Measurements from ENCODE around the gene ANKMY2. TPM values are rescaled to one million over a fixed set of nuclear protein-coding genes. Genes with fewer than 3 reads are reported as not detected.

ANKMY2 gene
- total RNA-seq, 6 experiments from 2014 or later = 21.0 to 26.2 (median 23.4) TPM

DNA sequence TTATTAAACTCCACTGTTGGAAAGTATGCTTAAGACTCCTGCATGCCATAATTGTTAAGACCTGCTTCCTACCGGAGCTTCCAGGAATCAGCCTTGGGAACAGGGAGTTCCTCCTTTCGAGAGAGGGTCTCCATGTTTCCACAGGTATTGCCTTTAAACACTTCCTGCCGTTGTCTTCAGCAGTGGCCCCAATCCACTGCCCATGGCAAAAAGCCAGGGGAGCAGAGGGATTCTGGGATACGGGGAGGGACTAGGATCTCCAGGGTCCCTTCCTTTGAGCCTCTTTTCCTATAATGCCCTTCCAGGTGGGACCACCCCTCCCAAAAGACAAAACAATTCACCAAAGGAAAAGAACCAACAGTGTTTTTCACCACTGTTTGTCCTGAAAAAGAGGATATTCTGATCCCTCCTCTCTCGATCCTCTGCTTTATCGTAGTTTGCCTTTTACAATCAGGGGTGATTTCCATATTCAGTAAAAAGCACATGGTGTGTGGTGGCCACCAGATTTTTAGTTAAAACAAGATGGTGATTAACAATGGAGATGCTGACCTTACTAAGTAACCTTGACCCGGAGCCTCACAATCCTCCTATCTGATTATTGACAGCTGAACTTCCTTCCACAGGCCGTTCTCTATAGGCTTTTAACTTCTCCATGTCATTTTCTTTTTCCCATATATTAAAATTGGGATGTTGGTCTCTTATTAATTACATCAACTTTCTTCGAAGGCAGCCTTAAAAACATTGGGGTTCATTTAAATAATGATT, 82.9 kb downstream of the ANKMY2 start:
- Mint-ChIP-seq H3K4me1 (ENCODE audit: low read depth) (peaks cover 12% of the 10 kb centered on the region; the same call in 1 of the 2 replicates), H3K36me3 (ENCODE audit: low read depth) (no peaks in the 10 kb centered on the region), H3K4me3 (no peak overlapping the region), H3K27ac (no peak overlapping the region), H3K27me3 (ENCODE audit: insufficient read depth) (no peaks in the 10 kb centered on the region), H3K9me3 (no peaks in the 10 kb centered on the region)
- TF ChIP-seq CTCF (IDR thresholded peaks at IDR 0.05) = no peak
- no peak for DNase-seq

DNA sequence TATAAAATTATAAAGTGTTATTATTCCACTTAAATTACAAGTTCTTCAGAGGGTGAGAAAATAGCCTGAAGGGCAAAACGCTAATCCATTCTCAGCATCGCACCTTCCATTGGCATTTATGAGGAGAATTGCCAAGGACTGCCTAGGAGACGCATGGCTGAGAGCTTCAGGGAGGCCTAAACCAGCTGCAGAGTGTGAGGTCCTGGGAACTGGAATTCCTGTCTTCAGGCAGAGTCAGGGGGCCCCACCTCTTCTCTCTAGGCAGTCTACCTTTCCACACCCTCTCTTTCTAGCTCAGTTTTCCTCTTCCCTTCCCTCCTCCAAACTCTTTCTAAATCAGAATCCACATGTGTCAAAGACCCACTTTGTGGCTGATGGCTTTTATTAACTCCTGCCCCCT, 83.6 kb downstream of the ANKMY2 start:
- TF ChIP-seq CTCF (IDR thresholded peaks at IDR 0.05) = no peak
- no peak overlapping the region for H3K27ac Mint-ChIP-seq
- H3K27me3 Mint-ChIP-seq (ENCODE audit: insufficient read depth) = no peaks in the 10 kb centered on the region
- H3K4me3 Mint-ChIP-seq = no peak overlapping the region
- H3K4me1 Mint-ChIP-seq (ENCODE audit: low read depth) = peaks cover 12% of the 10 kb centered on the region; the same call in 1 of the 2 replicates
- H3K9me3 Mint-ChIP-seq = no peaks in the 10 kb centered on the region
- H3K36me3 Mint-ChIP-seq (ENCODE audit: low read depth) = no peaks in the 10 kb centered on the region
- DNase-seq = no peak

GRCh38 chr7:16559497-16560179, 85.9 kb downstream of the ANKMY2 start:
- Mint-ChIP-seq H3K4me3 (no peak overlapping the region), H3K9me3 (no peaks in the 10 kb centered on the region), H3K4me1 (ENCODE audit: low read depth) (peaks cover 8% of the 10 kb centered on the region; the same call in 1 of the 2 replicates), H3K27ac (no peak overlapping the region), H3K27me3 (ENCODE audit: insufficient read depth) (no peaks in the 10 kb centered on the region), H3K36me3 (ENCODE audit: low read depth) (no peaks in the 10 kb centered on the region)
- no peak for TF ChIP-seq CTCF (IDR thresholded peaks at IDR 0.05)
- no peak for DNase-seq

GRCh38 chr7:16558761-16559302, 86.7 kb downstream of the ANKMY2 start:
- no peak for TF ChIP-seq CTCF (IDR thresholded peaks at IDR 0.05)
- no peak overlapping the region for H3K27ac Mint-ChIP-seq
- H3K9me3 Mint-ChIP-seq = no peaks in the 10 kb centered on the region
- no peak overlapping the region for H3K4me3 Mint-ChIP-seq
- DNase-seq = no peak
- H3K4me1 Mint-ChIP-seq (ENCODE audit: low read depth) = peaks cover 6% of the 10 kb centered on the region; the same call in 1 of the 2 replicates
- no peaks in the 10 kb centered on the region for H3K36me3 Mint-ChIP-seq (ENCODE audit: low read depth)
- H3K27me3 Mint-ChIP-seq (ENCODE audit: insufficient read depth) = no peaks in the 10 kb centered on the region; the same call in 1 of the 2 replicates

- peaks cover 6% of the 10 kb centered on the region; the same call in 1 of the 2 replicates for H3K4me1 Mint-ChIP-seq (ENCODE audit: low read depth)
- no peaks in the 10 kb centered on the region for H3K36me3 Mint-ChIP-seq (ENCODE audit: low read depth)
- no peaks in the 10 kb centered on the region for H3K9me3 Mint-ChIP-seq
- no peak overlapping the region for H3K27ac Mint-ChIP-seq
- H3K4me3 Mint-ChIP-seq = no peak overlapping the region
- H3K27me3 Mint-ChIP-seq (ENCODE audit: insufficient read depth) = no peaks in the 10 kb centered on the region; the same call in 1 of the 2 replicates
- no peak for DNase-seq
- TF ChIP-seq CTCF (IDR thresholded peaks at IDR 0.05) = no peak
Observed at GRCh38 chr7:16556359-16556758, 89.2 kb downstream of the ANKMY2 start.
